ENCODE results near the gene FASTKD3. TPM values are rescaled to one million over a fixed set of nuclear protein-coding genes. Genes with fewer than 3 reads are reported as not detected.

Gene FASTKD3
- total and polyA plus RNA-seq, 4 donors = 6.3 to 11.3 (median 9.5) TPM

DNA sequence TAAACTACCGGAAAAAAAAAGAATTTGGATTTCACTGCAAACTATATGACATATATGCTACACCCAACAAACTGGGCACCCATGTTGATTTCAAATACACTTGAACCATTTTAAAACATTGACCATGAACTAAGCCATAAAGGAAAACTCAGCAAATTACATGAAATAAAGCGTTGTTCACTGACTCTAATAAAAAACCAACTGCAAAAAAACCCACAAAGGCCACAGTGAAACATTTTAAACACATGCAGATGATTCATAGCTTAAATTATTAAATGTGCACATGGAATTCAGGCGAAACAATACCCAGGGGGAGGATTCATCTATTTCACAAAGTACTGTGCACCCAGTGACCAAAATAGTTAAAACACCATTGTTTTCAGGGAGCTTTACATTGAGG, 33.4 kb upstream of the FASTKD3 start (continued):
- TF ChIP-seq, protein P1, sequence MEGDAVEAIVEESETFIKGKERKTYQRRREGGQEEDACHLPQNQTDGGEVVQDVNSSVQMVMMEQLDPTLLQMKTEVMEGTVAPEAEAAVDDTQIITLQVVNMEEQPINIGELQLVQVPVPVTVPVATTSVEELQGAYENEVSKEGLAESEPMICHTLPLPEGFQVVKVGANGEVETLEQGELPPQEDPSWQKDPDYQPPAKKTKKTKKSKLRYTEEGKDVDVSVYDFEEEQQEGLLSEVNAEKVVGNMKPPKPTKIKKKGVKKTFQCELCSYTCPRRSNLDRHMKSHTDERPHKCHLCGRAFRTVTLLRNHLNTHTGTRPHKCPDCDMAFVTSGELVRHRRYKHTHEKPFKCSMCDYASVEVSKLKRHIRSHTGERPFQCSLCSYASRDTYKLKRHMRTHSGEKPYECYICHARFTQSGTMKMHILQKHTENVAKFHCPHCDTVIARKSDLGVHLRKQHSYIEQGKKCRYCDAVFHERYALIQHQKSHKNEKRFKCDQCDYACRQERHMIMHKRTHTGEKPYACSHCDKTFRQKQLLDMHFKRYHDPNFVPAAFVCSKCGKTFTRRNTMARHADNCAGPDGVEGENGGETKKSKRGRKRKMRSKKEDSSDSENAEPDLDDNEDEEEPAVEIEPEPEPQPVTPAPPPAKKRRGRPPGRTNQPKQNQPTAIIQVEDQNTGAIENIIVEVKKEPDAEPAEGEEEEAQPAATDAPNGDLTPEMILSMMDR (IDR thresholded peaks at IDR 0.05; ENCODE audit: low read depth, low read length, missing input control) = no peak
- TF ChIP-seq FOXA1 (IDR thresholded peaks at IDR 0.05) = no peak
- no peak for TF ChIP-seq RXRA (IDR thresholded peaks at IDR 0.05)

DNA sequence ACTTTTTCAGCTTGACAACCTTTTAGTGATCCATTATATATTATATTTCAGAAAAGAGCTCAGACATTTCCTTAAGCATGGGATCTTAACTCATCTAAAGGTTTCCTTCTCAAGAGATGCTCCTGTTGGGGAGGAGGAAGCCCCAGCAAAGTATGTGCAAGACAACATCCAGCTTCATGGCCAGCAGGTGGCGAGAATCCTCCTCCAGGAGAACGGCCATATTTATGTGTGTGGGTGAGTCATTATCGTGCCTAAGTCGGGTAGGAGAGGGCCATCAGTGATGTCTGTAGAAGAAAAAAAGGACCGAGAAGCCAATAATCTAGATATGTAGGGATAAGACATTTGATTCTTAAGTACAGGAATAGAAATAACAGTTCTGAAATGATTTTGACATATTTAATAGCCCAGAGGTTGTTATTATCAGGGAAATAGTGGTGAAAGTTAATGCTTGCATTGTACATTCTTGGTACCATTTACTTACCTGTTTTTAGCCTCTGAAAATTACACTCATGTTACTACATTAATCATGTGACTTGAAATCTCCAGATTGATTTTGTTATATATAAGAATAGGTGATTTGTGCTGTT, 28.3 kb upstream of the FASTKD3 start:
- WGBS = 78% methylated on average over 5 of the region's 5 CpGs
- Histone ChIP-seq H3K27me3 (ENCODE audit: control insufficient read depth in 4 of 4, insufficient read depth in 4 of 4, low read length in 3 of 4) (no peaks in the 10 kb centered on the region), H3K27ac (ENCODE audit: low read depth in 1 of 2, low read length in 2 of 2) (no peak overlapping the region), H3K9ac (ENCODE audit: low read depth in 1 of 2, low read length in 2 of 2) (no peak overlapping the region), H3K4me3 (ENCODE audit: low read depth in 1 of 3, low read length in 3 of 3) (no peak overlapping the region), H3K36me3 (ENCODE audit: control insufficient read depth in 4 of 4, insufficient read depth in 3 of 4, low read depth in 1 of 4, low read length in 3 of 4) (peaks cover 9 to 89% (median 73%) of the 10 kb centered on the region in 4 donors), H3K4me1 (ENCODE audit: control insufficient read depth in 4 of 4, insufficient read depth in 4 of 4, low read length in 3 of 4) (no peaks in the 10 kb centered on the region), H3K9me3 (ENCODE audit: control insufficient read depth in 4 of 4, low read length in 3 of 4) (no peaks in the 10 kb centered on the region)
- TF ChIP-seq SP1 (IDR thresholded peaks at IDR 0.05) (no peak), RAD21 (IDR thresholded peaks at IDR 0.05) (peak in 1 of 2 donors; percentile 41)
- no peak for DNase-seq (ENCODE audit: low spot score)

DNA sequence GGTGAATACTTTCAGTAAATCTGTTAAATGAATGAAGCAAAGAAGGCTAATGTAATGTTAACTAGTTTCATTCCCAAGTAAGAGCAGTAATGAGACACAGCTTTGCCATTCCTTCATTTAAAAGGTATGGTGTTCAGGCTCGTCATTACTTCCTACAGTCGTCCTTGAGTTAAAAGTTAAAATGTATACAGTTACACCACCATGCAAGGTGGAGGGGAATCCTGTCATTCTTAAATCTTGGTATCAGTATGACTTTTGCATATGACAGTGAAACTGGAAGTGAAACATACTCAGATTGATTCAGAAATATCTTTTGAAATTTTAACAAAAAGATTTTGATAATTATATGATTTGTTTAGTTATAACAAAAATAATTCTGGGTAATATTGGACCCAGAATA, 26.0 kb upstream of the FASTKD3 start:
- Histone ChIP-seq H3K9ac (ENCODE audit: low read depth in 1 of 2, low read length in 2 of 2) (no peak overlapping the region), H3K9me3 (ENCODE audit: control insufficient read depth in 4 of 4, low read length in 3 of 4) (no peaks in the 10 kb centered on the region), H3K4me3 (ENCODE audit: low read depth in 1 of 3, low read length in 3 of 3) (no peak overlapping the region), H3K27ac (ENCODE audit: low read depth in 1 of 2, low read length in 2 of 2) (no peak overlapping the region), H3K27me3 (ENCODE audit: control insufficient read depth in 4 of 4, insufficient read depth in 4 of 4, low read length in 3 of 4) (no peaks in the 10 kb centered on the region), H3K4me1 (ENCODE audit: control insufficient read depth in 4 of 4, insufficient read depth in 4 of 4, low read length in 3 of 4) (no peaks in the 10 kb centered on the region), H3K36me3 (ENCODE audit: control insufficient read depth in 4 of 4, insufficient read depth in 3 of 4, low read depth in 1 of 4, low read length in 3 of 4) (peaks cover 6 to 87% (median 68%) of the 10 kb centered on the region in 4 donors)
- TF ChIP-seq FOXA1 (IDR thresholded peaks at IDR 0.05) (no peak), TAF1 (conservative IDR thresholded peaks at IDR 0.05) (no peak), YY1 (IDR thresholded peaks at IDR 0.05) (no peak), HNF4A (conservative IDR thresholded peaks at IDR 0.05) (no peak), JUND (IDR thresholded peaks at IDR 0.05) (no peak)
- TF ChIP-seq, protein P2, sequence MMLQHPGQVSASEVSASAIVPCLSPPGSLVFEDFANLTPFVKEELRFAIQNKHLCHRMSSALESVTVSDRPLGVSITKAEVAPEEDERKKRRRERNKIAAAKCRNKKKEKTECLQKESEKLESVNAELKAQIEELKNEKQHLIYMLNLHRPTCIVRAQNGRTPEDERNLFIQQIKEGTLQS (IDR thresholded peaks at IDR 0.05) = no peak
- TF ChIP-seq, protein P3, sequence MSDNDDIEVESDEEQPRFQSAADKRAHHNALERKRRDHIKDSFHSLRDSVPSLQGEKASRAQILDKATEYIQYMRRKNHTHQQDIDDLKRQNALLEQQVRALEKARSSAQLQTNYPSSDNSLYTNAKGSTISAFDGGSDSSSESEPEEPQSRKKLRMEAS (IDR thresholded peaks at IDR 0.05) = no peak
- 86% methylated on average over 2 of the region's 2 CpGs for WGBS
- DNase-seq (ENCODE audit: low spot score) = no peak

DNA sequence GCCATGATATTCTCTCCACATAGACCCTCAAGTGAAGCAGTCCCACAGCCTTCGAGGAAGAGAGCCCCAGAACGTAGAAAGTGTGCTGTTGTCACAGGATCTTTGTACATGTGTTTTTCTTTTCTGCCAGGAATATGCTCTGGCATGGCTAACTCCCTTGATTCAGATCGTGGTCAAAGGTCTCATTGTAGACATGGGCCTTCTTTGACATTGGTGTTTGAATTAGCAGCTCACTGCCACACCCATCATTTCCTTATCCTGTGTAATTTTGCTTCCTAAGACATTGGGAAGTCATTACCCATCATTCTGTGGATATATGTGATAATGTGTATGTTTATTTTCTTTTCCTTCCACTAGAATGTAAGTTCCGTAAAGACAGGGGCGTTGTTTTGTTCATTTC, 25.6 kb upstream of the FASTKD3 start:
- Histone ChIP-seq H3K9me3 (ENCODE audit: control insufficient read depth in 4 of 4, low read length in 3 of 4) (no peaks in the 10 kb centered on the region), H3K27ac (ENCODE audit: low read depth in 1 of 2, low read length in 2 of 2) (no peak overlapping the region), H3K4me3 (ENCODE audit: low read depth in 1 of 3, low read length in 3 of 3) (no peak overlapping the region), H3K36me3 (ENCODE audit: control insufficient read depth in 4 of 4, insufficient read depth in 3 of 4, low read depth in 1 of 4, low read length in 3 of 4) (peaks cover 9 to 87% (median 67%) of the 10 kb centered on the region in 4 donors), H3K9ac (ENCODE audit: low read depth in 1 of 2, low read length in 2 of 2) (no peak overlapping the region), H3K4me1 (ENCODE audit: control insufficient read depth in 4 of 4, insufficient read depth in 4 of 4, low read length in 3 of 4) (no peaks in the 10 kb centered on the region), H3K27me3 (ENCODE audit: control insufficient read depth in 4 of 4, insufficient read depth in 4 of 4, low read length in 3 of 4) (no peaks in the 10 kb centered on the region)
- TF ChIP-seq EGR1 (IDR thresholded peaks at IDR 0.05; ENCODE audit: low read depth in 2 of 2) (no peak), HNF4G (IDR thresholded peaks at IDR 0.05) (no peak), FOXA1 (IDR thresholded peaks at IDR 0.05) (no peak), HNF4A (conservative IDR thresholded peaks at IDR 0.05) (no peak), GABPA (IDR thresholded peaks at IDR 0.05 in 1 of 2, conservative IDR thresholded peaks at IDR 0.05 in 1 of 2) (no peak), RXRA (IDR thresholded peaks at IDR 0.05) (no peak), JUND (IDR thresholded peaks at IDR 0.05) (no peak), YY1 (IDR thresholded peaks at IDR 0.05) (no peak), RAD21 (IDR thresholded peaks at IDR 0.05) (no peak)
- TF ChIP-seq, protein P2 (IDR thresholded peaks at IDR 0.05) = no peak
- TF ChIP-seq, protein P1 (IDR thresholded peaks at IDR 0.05; ENCODE audit: low read depth, low read length, missing input control) = no peak
- TF ChIP-seq, protein P4, sequence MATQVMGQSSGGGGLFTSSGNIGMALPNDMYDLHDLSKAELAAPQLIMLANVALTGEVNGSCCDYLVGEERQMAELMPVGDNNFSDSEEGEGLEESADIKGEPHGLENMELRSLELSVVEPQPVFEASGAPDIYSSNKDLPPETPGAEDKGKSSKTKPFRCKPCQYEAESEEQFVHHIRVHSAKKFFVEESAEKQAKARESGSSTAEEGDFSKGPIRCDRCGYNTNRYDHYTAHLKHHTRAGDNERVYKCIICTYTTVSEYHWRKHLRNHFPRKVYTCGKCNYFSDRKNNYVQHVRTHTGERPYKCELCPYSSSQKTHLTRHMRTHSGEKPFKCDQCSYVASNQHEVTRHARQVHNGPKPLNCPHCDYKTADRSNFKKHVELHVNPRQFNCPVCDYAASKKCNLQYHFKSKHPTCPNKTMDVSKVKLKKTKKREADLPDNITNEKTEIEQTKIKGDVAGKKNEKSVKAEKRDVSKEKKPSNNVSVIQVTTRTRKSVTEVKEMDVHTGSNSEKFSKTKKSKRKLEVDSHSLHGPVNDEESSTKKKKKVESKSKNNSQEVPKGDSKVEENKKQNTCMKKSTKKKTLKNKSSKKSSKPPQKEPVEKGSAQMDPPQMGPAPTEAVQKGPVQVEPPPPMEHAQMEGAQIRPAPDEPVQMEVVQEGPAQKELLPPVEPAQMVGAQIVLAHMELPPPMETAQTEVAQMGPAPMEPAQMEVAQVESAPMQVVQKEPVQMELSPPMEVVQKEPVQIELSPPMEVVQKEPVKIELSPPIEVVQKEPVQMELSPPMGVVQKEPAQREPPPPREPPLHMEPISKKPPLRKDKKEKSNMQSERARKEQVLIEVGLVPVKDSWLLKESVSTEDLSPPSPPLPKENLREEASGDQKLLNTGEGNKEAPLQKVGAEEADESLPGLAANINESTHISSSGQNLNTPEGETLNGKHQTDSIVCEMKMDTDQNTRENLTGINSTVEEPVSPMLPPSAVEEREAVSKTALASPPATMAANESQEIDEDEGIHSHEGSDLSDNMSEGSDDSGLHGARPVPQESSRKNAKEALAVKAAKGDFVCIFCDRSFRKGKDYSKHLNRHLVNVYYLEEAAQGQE (IDR thresholded peaks at IDR 0.05) = no peak
- DNase-seq (ENCODE audit: low spot score) = no peak
- WGBS = 72% methylated on average over 5 of the region's 5 CpGs
